22Rv1 (cell line): ENCODE data around the gene NUP93.

Experiments
- H3K27ac ChIP-seq: fragments of 450-650 bp; 2 replicates; pipeline ENCODE4 v1.5.1; 2017
- CTCF ChIP-seq: fragments of 450-650 bp; IDR thresholded peaks from 2 replicates; pipeline ENCODE4 v1.5.1; 2017; ENCODE audit warnings: mild to moderate bottlenecking
- ZFX ChIP-seq: fragments of 450-650 bp; IDR thresholded peaks from 2 replicates; pipeline ENCODE4 v1.6.1; 2017; ENCODE audit warnings: antibody characterized with exemption, borderline replicate concordance

The NUP93 gene

GRCh38 chr16:56774016-56774680 is 44.2 kb downstream of the NUP93 start:
- H3K27ac ChIP-seq, result peak overlapping the region; percentile 61
- no peak for TF ChIP-seq ZFX
- TF ChIP-seq CTCF, result no peak

GRCh38 chr16:56775162-56775561 is 45.2 kb downstream of the NUP93 start:
- H3K27ac ChIP-seq, result no peak overlapping the region
- TF ChIP-seq ZFX (no peak), CTCF (no peak)

- TF ChIP-seq ZFX (no peak), CTCF (no peak)
- no peak overlapping the region for H3K27ac ChIP-seq
Measured at GRCh38 chr16:56776562-56776961, 46.6 kb downstream of the NUP93 start.

GRCh38 chr16:56777001-56777400 is 47.1 kb downstream of the NUP93 start:
- no peak overlapping the region for H3K27ac ChIP-seq
- TF ChIP-seq ZFX (no peak), CTCF (no peak)

- no peak overlapping the region for H3K27ac ChIP-seq
- no peak for TF ChIP-seq CTCF
- no peak for TF ChIP-seq ZFX
Measured at GRCh38 chr16:56777482-56777881, 47.6 kb downstream of the NUP93 start.

- no peak for TF ChIP-seq CTCF
- no peak for TF ChIP-seq ZFX
- no peak overlapping the region for H3K27ac ChIP-seq
Measured at GRCh38 chr16:56779906-56780305, 50.0 kb downstream of the NUP93 start.

GRCh38 chr16:56780646-56781045 is 50.7 kb downstream of the NUP93 start:
- H3K27ac ChIP-seq, result no peak overlapping the region
- TF ChIP-seq CTCF (no peak), ZFX (no peak)
